ENCODE results near the gene EOMES. TPM values are rescaled to one million over a fixed set of nuclear protein-coding genes. Genes with fewer than 3 reads are reported as not detected.

The EOMES gene
- total and polyA plus RNA-seq, 2 donors (not counting 3 experiments of a cell fraction or from before 2014, with no cell fraction given) = not detected

- Histone ChIP-seq H3K4me2 (ENCODE audit: insufficient read depth, low read length) (peak overlapping the region; percentile 56), H2AFZ (ENCODE audit: low read depth, low read length) (peak overlapping the region; percentile 48), H3K36me3 (ENCODE audit: control insufficient read depth in 2 of 2, extremely low read depth in 1 of 2, insufficient read depth in 2 of 2, low read length in 2 of 2) (no peaks in the 10 kb centered on the region), H3K4me3 (replicated peaks in 1 of 3; ENCODE audit: insufficient read depth in 1 of 3, low read depth in 1 of 3, low read length in 3 of 3) (peak overlapping the region in 2 of 3 experiments; percentile 17 to 18), H3K4me1 (ENCODE audit: control insufficient read depth, extremely low read depth, insufficient read depth, low read length) (peaks cover 9% of the 10 kb centered on the region), H3K27me3 (ENCODE audit: control insufficient read depth in 2 of 2, insufficient read depth in 2 of 2, low read length in 2 of 2) (peaks cover 82 to 99% of the 10 kb centered on the region in 2 experiments), H3K9me3 (replicated peaks; ENCODE audit: control insufficient read depth, insufficient read depth, low read length) (no peaks in the 10 kb centered on the region), H3K27ac (ENCODE audit: insufficient read depth, low read depth, low read length) (no peak overlapping the region), H3K9me1 (replicated peaks; ENCODE audit: control insufficient read depth, extremely low read depth, insufficient read depth, low read length) (no peaks in the 10 kb centered on the region), H4K20me1 (replicated peaks; ENCODE audit: control insufficient read depth, extremely low read depth, insufficient read depth, low read length) (peaks cover 3% of the 10 kb centered on the region), H3K79me2 (ENCODE audit: control insufficient read depth, insufficient read depth, low read length) (no peaks in the 10 kb centered on the region), H3K9ac (replicated peaks; ENCODE audit: extremely low read depth, insufficient read depth, low read length) (no peak overlapping the region)
- TF ChIP-seq MYC (IDR thresholded peaks at IDR 0.05; ENCODE audit: low read depth, low read length) = no peak
- no peak for TF ChIP-seq POLR2A (IDR thresholded peaks at IDR 0.05; ENCODE audit: low read depth, low read length)
- TF ChIP-seq POLR2AphosphoS5 (IDR thresholded peaks at IDR 0.05; ENCODE audit: insufficient read depth, low read depth, low read length) = no peak
- TF ChIP-seq EZH2 (IDR thresholded peaks at IDR 0.05; ENCODE audit: borderline replicate concordance, low read depth, low read length, severe bottlenecking) = peak; percentile 76
- TF ChIP-seq JUN (IDR thresholded peaks at IDR 0.05; ENCODE audit: borderline replicate concordance, insufficient read depth, insufficient read length, low read depth) = no peak
- ChIA-PET POLR2A (no interaction called here), CTCF (interaction anchor here (0.6 to 6.1 kb wide), 8 partner anchors 7 to 607 kb away, joined by 3 to 63 read pairs (median 4); no protein-coding TSS in a partner anchor)
- FAIRE-seq (no peak), DNase-seq (ENCODE audit: low read depth, low spot score) (no peak)
- dilution Hi-C loops (cut with MboI; ENCODE audit: extremely low pct_ligation_motif_present, low sequenced_read_pairs) = no loop called here
- no TSS peak for BruUV-seq (replicated peaks)
- intact Hi-C loops (cut with micrococcal nuclease) = loop anchor here (5.0 kb wide), 1 partner anchor 521 kb away; the partner anchor contains the start of gene CMC1
Observed at GRCh38 chr3:27720899-27721716, 1.0 kb downstream of the EOMES start.

- H3K27me3 ChIP-seq (ENCODE audit: control insufficient read depth in 2 of 2, insufficient read depth in 2 of 2, low read length in 2 of 2) = peaks cover 84 to 98% of the 10 kb centered on the region in 2 experiments
- H3K4me2 ChIP-seq (ENCODE audit: insufficient read depth, low read length) = no peak overlapping the region
- TF ChIP-seq POLR2A (IDR thresholded peaks at IDR 0.05; ENCODE audit: low read depth, low read length) = no peak
- peak; percentile 61 for TF ChIP-seq EZH2 (IDR thresholded peaks at IDR 0.05; ENCODE audit: borderline replicate concordance, low read depth, low read length, severe bottlenecking)
- TF ChIP-seq FOS (IDR thresholded peaks at IDR 0.05; ENCODE audit: borderline replicate concordance, insufficient read depth, low read length) = no peak
- TF ChIP-seq MAX (IDR thresholded peaks at IDR 0.05; ENCODE audit: insufficient read depth, insufficient read length) = no peak
- H3K27ac ChIP-seq (ENCODE audit: insufficient read depth, low read depth, low read length) = no peak overlapping the region
- FAIRE-seq = no peak
- DNase-seq (ENCODE audit: low read depth, low spot score) = no peak
- H3K9me1 ChIP-seq (replicated peaks; ENCODE audit: control insufficient read depth, extremely low read depth, insufficient read depth, low read length) = no peaks in the 10 kb centered on the region
- dilution Hi-C loops (cut with MboI; ENCODE audit: extremely low pct_ligation_motif_present, low sequenced_read_pairs) (no loop called here), intact Hi-C loops (cut with micrococcal nuclease) (loop anchor here (5.0 kb wide), 1 partner anchor 523 kb away; the partner anchor contains the start of gene CMC1)
- ChIA-PET POLR2A (no interaction called here), CTCF (interaction anchor here (0.6 to 2.9 kb wide), 4 partner anchors 9 to 617 kb away, joined by 3 to 14 read pairs (median 5); no protein-coding TSS in a partner anchor)
- BruUV-seq (replicated peaks) = no TSS peak
- no peaks in the 10 kb centered on the region for H3K79me2 ChIP-seq (ENCODE audit: control insufficient read depth, insufficient read depth, low read length)
- H3K9ac ChIP-seq (replicated peaks; ENCODE audit: extremely low read depth, insufficient read depth, low read length) = no peak overlapping the region
- no peaks in the 10 kb centered on the region for H3K9me3 ChIP-seq (replicated peaks; ENCODE audit: control insufficient read depth, insufficient read depth, low read length)
- H2AFZ ChIP-seq (ENCODE audit: low read depth, low read length) = no peak overlapping the region
- H3K4me3 ChIP-seq (replicated peaks in 1 of 3; ENCODE audit: insufficient read depth in 1 of 3, low read depth in 1 of 3, low read length in 3 of 3) = no peak overlapping the region
- peaks cover 2% of the 10 kb centered on the region for H4K20me1 ChIP-seq (replicated peaks; ENCODE audit: control insufficient read depth, extremely low read depth, insufficient read depth, low read length)
- peaks cover 16% of the 10 kb centered on the region for H3K4me1 ChIP-seq (ENCODE audit: control insufficient read depth, extremely low read depth, insufficient read depth, low read length)
- H3K36me3 ChIP-seq (ENCODE audit: control insufficient read depth in 2 of 2, extremely low read depth in 1 of 2, insufficient read depth in 2 of 2, low read length in 2 of 2) = no peaks in the 10 kb centered on the region
Observed at GRCh38 chr3:27719314-27720003, 2.7 kb downstream of the EOMES start.

Measured in endothelial cell of umbilical vein (primary cell).